Stimulated activated CD8-positive, alpha-beta memory T cell treated with anti-CD3 and anti-CD28 coated beads, Interleukin-15, amount 100 ng/mL, for 4 hours (primary cell): ENCODE results near the gene EPN1.

ENCODE experiments used
- DNase-seq, 2 donors: peaks; one replicate each; pipeline ENCODE4 v3.0.0-alpha.2; 2020; ENCODE audit warnings: low read depth in 2 of 2

EPN1 gene

GRCh38 chr19:55679343-55680257, 4.6 kb downstream of the EPN1 start:
- DNase-seq: no peak

GRCh38 chr19:55680339-55681130, 5.5 kb downstream of the EPN1 start:
- no peak for DNase-seq

DNA sequence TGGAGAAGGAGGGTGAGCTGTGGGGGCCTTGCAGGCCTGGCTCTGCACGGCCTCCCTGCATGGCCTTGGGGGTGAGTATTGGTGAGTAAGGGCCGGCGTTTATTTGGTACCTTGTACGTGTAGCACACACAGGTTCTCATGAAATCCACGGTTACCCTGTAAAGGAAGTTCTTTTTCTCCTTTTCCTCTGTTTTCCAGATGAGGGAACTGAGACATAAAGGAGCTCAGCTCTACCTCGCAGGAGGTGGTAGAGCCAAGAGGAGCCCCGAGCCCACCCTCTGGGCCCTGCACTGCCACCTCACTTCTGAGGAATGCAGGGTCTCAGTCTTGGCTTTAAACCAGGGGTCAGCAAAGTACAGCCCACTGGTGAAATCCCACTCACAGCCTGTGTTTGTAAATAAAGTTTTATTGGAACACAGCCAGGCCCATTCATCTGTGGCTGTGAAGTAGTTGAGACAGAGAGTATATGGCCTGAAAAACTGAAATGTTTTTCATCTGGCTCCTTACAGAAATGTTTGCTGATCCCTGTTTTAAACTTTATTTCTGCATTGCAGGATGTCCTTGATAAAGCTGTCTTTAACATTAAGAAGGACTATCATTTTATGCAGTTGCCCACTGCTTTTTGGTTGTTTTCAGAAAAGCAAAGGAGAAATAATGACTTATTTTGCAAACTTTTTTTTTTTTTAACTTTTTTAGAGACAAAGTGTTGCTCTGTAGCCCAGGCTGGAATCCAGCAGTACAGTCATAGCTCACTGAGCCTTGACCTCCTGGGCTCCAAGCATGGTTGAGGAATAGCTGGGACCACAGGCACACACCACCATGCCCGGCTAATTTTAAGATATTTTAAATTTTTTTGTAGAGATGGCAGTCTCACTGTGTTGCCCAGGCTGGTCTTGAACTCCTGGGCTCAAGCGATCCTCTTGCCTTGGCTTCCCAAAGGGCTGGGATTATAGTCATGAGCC, 6.4 kb downstream of the EPN1 start:
- no peak for DNase-seq

DNA sequence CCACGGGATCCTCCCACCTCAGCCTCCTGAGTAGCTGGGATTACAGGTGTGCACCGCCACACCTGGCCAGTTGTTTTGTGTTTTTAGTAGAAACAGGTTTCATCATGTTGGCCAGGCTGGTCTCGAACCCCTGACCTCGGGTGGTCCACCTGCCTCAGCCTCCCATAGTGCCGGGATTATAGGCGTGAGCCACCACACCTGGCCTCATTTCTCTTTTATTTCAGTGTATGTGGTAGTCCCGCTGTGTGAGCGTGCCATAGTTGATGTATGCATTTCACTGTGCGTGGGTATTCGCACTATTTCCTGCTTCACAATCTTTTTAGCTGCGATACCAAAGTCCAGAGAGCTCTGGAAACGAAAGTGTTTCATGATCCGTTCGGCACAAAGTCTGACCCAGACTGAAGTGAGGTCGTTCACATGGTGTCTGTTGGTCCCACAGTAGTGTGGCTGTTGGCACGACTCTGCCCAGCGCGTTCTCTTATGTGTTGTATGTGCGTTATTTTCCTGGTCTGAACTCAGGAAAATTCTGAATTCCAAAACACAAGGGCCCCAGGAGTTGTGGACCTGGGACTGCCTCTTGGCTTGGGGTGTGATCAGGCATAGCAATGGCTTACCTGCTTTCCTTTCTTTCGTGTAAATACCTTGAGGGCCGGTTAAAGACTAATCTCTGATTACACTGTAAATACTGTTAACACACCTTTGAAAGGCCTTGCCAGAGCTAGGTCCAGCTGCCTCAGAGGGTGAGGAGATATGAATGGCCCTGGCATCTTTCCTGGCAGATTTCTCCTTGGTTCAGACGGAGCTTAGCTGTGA, 8.6 kb downstream of the EPN1 start:
- DNase-seq: no peak

DNA sequence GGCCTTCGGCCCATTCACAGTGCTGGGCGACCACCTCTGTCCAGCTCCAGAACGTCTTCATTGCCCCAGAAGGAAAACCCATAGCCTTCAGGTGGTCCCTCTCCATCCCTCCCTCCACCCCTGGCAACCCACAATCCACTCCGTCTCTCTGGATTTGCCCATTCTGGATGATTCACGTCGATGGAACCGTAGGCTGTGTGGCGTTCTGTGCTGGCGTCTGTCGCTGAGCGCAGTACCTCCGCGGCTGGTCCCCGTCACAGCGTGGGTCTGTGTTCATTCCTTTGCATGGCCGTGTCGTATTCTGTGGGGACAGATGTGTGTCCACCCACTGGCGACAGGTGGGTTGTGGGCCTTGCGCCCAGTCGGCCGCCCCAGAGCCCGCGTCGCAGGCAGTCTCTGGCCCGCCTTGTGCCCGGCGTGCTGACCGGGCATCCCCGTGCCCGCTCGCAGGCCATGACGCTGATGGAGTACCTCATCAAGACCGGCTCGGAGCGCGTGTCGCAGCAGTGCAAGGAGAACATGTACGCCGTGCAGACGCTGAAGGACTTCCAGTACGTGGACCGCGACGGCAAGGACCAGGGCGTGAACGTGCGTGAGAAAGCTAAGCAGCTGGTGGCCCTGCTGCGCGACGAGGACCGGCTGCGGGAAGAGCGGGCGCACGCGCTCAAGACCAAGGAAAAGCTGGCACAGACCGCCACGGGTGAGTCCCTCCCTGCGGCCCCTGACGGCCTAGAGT, 10.1 kb downstream of the EPN1 start:
- no peak for DNase-seq

- DNase-seq: no peak
Observed at GRCh38 chr19:55685776-55686175, 10.8 kb downstream of the EPN1 start.

DNA sequence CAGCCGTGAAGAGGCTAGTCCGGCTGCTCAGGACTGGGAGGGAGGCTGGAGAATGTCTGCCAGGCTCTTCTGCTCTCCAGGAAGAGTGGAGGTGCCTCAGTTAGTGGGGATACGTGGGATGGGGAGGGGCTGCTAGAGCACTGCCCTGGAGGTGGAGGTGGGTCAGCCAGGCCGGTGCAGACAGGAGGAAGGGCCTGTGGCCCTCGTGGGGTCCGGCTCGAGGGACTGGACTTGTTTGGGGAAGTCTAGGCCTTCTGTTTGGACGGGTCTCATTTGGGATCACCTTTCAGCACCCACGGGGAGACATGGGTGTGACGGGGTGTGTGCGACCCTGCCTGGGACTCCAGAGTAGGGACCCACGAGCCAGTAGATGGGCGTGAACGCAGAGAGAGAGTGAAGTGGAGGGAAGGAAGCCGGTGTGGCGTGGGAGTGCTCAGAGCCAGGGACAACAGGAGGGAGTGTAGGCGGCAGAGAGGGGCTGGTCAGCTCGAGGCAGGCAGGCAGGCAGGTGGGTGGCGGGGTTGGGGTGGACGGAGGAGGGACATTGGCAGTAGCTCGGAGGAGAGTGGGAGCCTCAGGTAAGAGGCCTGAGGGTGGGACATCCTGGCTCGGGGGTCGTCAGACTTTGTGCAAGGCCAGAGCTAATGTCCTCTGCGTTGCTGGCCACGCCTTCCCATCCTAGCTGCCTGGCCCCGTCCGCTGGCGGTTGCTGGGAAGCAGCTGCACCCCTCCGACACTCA, 11.5 kb downstream of the EPN1 start:
- no peak for DNase-seq

DNA sequence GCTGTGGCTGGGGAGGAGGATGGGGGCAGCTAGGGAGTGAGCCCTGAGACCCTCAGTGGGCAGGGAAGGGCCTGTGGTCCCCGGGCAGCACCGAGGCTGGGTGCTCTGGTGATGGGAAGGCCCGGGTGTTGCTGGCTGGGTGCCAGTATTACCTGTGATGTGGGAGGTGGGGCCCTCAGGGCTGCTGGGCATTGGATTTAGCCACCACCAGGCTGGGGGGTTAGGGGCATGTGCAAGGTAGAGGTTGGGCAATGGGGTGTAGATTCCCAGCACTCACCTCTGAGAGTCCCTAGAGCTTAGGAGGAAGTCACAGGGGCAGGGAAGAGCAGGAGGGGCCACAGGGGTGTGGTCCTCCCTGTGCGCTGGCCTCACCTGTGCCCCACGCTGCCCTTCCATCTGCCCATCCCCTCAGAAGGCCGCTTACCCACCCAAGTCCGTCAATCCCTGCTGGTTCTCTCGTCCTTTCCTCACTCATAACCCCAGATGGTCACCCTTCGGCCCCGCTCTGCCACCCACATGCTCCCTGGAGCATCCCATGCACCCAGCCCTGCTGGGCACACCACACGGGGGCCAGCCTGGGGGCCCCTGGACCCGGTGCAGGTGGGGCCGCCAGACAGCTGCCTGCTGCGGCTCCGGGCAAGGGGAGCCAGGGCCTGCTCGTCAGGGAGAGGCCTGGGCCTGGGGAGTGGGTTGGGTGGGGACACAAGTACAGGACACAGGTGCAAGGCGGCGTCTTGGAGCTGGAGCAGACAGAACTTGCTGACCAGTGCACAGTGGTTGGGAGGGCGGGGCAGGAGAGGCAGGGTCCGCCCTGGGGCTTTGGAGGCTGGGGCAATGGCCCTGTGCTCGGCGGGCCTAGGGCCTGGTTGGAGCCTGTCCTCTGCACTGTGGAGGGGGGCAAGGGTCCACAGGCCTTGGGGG, 12.5 kb downstream of the EPN1 start:
- no peak for DNase-seq

- DNase-seq: no peak
Observed at GRCh38 chr19:55688422-55689218, 13.6 kb downstream of the EPN1 start.

GRCh38 chr19:55689411-55690108, 14.5 kb downstream of the EPN1 start:
- DNase-seq: no peak

DNA sequence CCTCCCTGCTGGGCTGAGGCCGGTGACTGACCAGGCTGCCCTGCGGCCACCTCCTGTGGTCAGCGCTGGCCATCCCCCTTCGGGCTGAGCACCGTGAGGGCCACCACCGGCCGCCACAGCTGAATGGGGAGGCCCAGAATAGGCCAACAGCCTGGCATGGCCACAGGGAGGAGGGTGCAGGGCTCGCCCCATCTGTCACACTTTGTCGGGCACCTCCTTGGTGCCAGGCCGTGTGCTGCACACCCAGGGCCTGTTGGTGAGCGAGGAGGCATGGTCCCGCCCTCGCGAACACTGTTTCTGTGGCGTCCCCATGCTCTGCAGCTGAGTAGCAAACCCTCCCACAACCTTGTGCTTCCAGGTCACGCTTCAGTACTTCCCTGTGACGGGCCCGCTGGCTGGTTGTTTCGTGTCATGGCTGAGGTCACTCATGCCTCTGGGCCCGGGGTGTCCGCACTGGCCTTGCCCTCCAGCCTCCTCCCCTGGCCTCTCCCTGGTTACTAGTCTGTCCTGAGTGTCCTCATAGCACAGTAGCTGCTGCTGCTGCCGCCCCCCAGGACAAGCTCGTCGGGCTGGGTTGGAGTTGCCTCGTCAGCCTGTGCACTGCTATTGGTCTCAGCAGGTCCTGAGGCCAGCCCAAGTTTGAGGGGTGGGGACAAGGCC, 15.2 kb downstream of the EPN1 start:
- no peak for DNase-seq

DNA sequence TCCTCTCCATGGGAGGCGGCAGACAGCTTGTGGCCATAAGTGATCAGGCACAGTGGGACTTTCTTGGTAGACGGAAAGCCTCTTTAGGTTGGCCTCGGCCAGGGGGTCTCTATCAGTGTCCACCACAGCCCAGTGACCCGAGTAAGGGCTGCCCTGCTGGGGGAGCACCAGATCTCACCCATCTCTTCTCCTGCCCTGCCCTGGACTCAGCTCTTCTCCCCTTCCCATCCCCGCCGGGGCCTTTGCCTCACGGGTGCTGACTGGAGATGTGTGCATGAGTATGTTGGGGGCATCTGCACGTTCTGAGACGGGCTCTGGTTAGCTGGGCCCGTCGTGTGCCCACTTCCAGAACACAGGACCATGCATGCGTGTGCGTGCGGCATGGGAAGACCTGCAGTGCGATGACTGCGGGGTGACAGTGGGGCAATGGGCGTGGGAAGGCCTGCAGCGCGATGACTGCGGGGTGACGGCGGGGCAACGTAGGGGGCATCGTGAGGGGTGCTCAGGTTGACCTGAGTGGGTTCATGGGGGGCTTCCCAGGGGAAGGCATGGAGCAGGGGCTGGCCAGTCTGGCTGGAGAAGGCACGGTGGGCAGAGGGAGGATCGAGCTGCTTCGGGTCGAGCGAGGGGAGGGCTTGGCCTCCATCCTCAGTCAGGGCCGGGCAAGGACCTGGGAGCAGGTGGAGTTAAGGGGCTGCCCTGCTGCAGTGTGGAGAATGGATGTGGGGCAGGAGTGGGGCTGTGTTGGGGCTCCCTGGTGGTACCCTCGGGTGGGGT, 15.9 kb downstream of the EPN1 start:
- no peak for DNase-seq

DNA sequence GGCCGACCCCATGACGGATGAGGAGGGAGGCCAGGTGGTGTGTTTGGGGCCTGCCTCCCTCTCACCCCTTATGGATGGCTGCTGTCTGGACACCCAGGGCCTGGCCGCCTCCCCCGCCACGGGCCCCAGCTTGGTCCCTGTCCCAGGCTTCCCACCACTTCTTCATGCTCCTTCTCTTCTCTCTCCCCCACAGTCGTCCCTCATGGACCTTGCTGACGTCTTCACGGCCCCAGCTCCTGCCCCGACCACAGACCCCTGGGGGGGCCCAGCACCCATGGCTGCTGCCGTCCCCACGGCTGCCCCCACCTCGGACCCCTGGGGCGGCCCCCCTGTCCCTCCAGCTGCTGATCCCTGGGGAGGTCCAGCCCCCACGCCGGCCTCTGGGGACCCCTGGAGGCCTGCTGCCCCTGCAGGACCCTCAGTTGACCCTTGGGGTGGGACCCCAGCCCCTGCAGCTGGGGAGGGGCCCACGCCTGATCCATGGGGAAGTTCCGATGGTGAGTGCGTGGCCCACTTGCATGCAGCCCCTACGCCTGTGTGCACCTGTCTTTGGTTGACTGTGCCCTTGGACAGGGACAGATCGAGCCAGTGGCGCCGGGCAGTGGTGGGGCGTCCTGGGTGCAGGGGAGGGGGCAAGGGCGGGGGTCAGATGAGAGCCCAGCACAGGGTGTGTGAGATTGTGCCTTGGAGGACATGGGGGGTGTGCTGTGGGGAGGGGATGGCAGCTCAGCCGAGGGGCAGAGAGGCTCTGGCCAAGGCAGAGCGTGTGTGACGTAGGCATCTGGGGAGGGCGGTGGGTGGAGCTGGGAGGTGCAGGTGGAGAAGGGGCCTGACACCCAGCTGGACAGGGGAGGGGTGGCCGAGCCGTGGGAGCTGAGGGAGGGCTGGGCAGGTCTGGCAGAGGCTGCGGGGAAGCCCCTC, 16.8 kb downstream of the EPN1 start:
- no peak for DNase-seq

- no peak for DNase-seq
Observed at GRCh38 chr19:55692681-55693081, 17.7 kb downstream of the EPN1 start.
